ENCODE measurements around the gene TNRC6C.
"Not testable (repeated sequence)": the region's sequence is repeated elsewhere in the genome, so short reads cannot be mapped to it uniquely, and the experiment has no call there.

Gene TNRC6C

GRCh38 chr17:78129351-78130089 lies 171.0 kb downstream of the TNRC6C start:
- no peak for DNase-seq

- DNase-seq, result no peak
Observed at GRCh38 chr17:78130090-78130436, 171.6 kb downstream of the TNRC6C start.

GRCh38 chr17:78130437-78131101 lies 172.1 kb downstream of the TNRC6C start, which contains the start of gene TMC8:
Gene TMC8 (plus strand): TSS chr17:78130771. CDS start chr17:78131589, 818 bp downstream.
- peak in 1 of 2 donors; percentile 71 for DNase-seq

GRCh38 chr17:78131172-78132083 lies 172.9 kb downstream of the TNRC6C start:
- peak; percentile 19 to 27 for DNase-seq

GRCh38 chr17:78132084-78132676 lies 173.7 kb downstream of the TNRC6C start:
- DNase-seq, result no peak

- DNase-seq, result no peak
Observed at GRCh38 chr17:78132767-78133178, 174.3 kb downstream of the TNRC6C start.

- no peak for DNase-seq
Observed at GRCh38 chr17:78133179-78133951, 174.9 kb downstream of the TNRC6C start.

- DNase-seq, result peak in 1 of 2 donors; percentile 15
Observed at GRCh38 chr17:78133971-78134898, 175.7 kb downstream of the TNRC6C start.

- DNase-seq, result no peak
Observed at GRCh38 chr17:78134899-78135385, 176.4 kb downstream of the TNRC6C start.

GRCh38 chr17:78135858-78136500 lies 177.5 kb downstream of the TNRC6C start:
- DNase-seq, result no peak

GRCh38 chr17:78137392-78138203 lies 179.1 kb downstream of the TNRC6C start:
- no peak for DNase-seq

GRCh38 chr17:78138204-78139060 lies 179.9 kb downstream of the TNRC6C start:
- no peak for DNase-seq

- not testable (repeated sequence) for DNase-seq
Observed at GRCh38 chr17:78139861-78140168, 181.3 kb downstream of the TNRC6C start.

- DNase-seq, result peak; percentile 19 to 94
Observed at GRCh38 chr17:78140169-78141051, 181.9 kb downstream of the TNRC6C start.

- DNase-seq, result no peak
Observed at GRCh38 chr17:78141437-78142118, 183.1 kb downstream of the TNRC6C start.

GRCh38 chr17:78142119-78142861 lies 183.8 kb downstream of the TNRC6C start:
- DNase-seq, result no peak
